Body of pancreas (tissue), 4 donors: ENCODE measurements around the gene ABCA8. TPM values are rescaled to one million over a fixed set of nuclear protein-coding genes. Genes with fewer than 3 reads are reported as not detected.

Source experiments
- ATAC-seq: fragments of 150-250 bp; one replicate; pipeline ENCODE4 v1.9.1; 2016
- DNase-seq, 4 donors: peaks; one replicate each; pipeline ENCODE4 v3.0.0-alpha.2; 2019
- H3K27ac ChIP-seq, 4 donors: fragments of 200-600 bp; sonication (generic); 1 replicate in 3 of 4; 2 replicates in 1 of 4; pipeline versions ENCODE4 v1.5.1 to v1.6.1; 2016 to 2019; ENCODE audit warnings: mild to moderate bottlenecking in 1 of 4, mixed read lengths in 1 of 4, moderate library complexity in 1 of 4
- H3K27me3 ChIP-seq, 2 donors: fragments of 200-600 bp; sonication (generic); one replicate each; pipeline ENCODE4 v1.6.0; 2016; ENCODE audit warnings: mild to moderate bottlenecking in 1 of 2
- H3K36me3 ChIP-seq, 2 donors: fragments of 200-600 bp; sonication (generic); replicated peaks in 1 of 2; 2 replicates each; pipeline ENCODE4 v1.5.1; 2016; ENCODE audit warnings: low read depth in 2 of 2; ENCODE audit not compliant: insufficient read depth in 1 of 2
- H3K4me1 ChIP-seq: fragments of 200-600 bp; sonication (generic); one replicate; pipeline ENCODE4 v1.6.0; 2016
- H3K4me3 ChIP-seq, 2 donors: fragments of 200-600 bp; sonication (generic); 1 replicate in 1 of 2; 2 replicates in 1 of 2; pipeline ENCODE4 v1.5.1; 2016 to 2019
- H3K9me3 ChIP-seq, 3 donors: fragments of 200-600 bp; sonication (generic); 1 replicate in 2 of 3; 2 replicates in 1 of 3; pipeline ENCODE4 v1.5.1; 2016
- CTCF ChIP-seq, 7 experiments: fragments of 450-650 bp in 4 of 7; fragments of 200-600 bp in 3 of 7; sonication (generic) in 3 of 7; IDR thresholded peaks; one replicate each; pipeline ENCODE4 v1.5.1; 2016 to 2019; ENCODE audit warnings: antibody characterized with exemption in 7 of 7
- POLR2A ChIP-seq, 3 donors: fragments of 450-650 bp; IDR thresholded peaks; one replicate each; pipeline ENCODE4 v1.6.1; 2016; ENCODE audit warnings: antibody characterized with exemption in 3 of 3, mild to moderate bottlenecking in 2 of 3
- WGBS, 2 donors: methylation state at CpG; one replicate each; pipeline ENCODE4 v1.1.5; 2017; 5-methylcytosine and 5-hydroxymethylcytosine counted together
- intact Hi-C: fragments of 100-400 bp; cut with DNase I; formaldehyde crosslinking; loops from one replicate; pipeline ENCODE4 v1.15.1; 2023
- total RNA-seq, 2 donors: library from RNA; depleted of rRNA; stranded (reverse); fragments of >200 nt; gene quantifications; one replicate each; pipeline ENCODE4 v1.1.0, GENCODE V29; 2016

ABCA8 gene
- total RNA-seq, 2 donors from 2014 or later: 10.4 to 16.8 TPM

- H3K9me3 ChIP-seq: no peaks in the 10 kb centered on the region
- DNase-seq: no peak
- WGBS, 2 donors: 81 to 89% methylated on average over 1 of the region's 1 CpG
- no peak overlapping the region for H3K27ac ChIP-seq
- no peak for ATAC-seq
- no peak overlapping the region for H3K4me3 ChIP-seq
- no peaks in the 10 kb centered on the region for H3K36me3 ChIP-seq
- TF ChIP-seq CTCF (IDR thresholded peaks at IDR 0.05) (no peak), POLR2A (IDR thresholded peaks at IDR 0.05) (no peak)
- H3K4me1 ChIP-seq: no peaks in the 10 kb centered on the region
- no peaks in the 10 kb centered on the region for H3K27me3 ChIP-seq
- intact Hi-C loops: no loop called here
Measured at GRCh38 chr17:68851890-68852289, 103.3 kb downstream of the ABCA8 start.

- no peaks in the 10 kb centered on the region for H3K27me3 ChIP-seq
- no peak for ATAC-seq
- H3K36me3 ChIP-seq: no peaks in the 10 kb centered on the region
- no peaks in the 10 kb centered on the region for H3K4me1 ChIP-seq
- intact Hi-C loops: no loop called here
- 52 to 55% methylated on average over 2 of the region's 2 CpGs for WGBS, 2 donors
- TF ChIP-seq CTCF (IDR thresholded peaks at IDR 0.05): no peak
- no peak for TF ChIP-seq POLR2A (IDR thresholded peaks at IDR 0.05)
- no peak for DNase-seq
- H3K27ac ChIP-seq: no peak overlapping the region
- no peak overlapping the region for H3K4me3 ChIP-seq
- H3K9me3 ChIP-seq: no peaks in the 10 kb centered on the region
Measured at GRCh38 chr17:68850749-68851510, 104.3 kb downstream of the ABCA8 start.

DNA sequence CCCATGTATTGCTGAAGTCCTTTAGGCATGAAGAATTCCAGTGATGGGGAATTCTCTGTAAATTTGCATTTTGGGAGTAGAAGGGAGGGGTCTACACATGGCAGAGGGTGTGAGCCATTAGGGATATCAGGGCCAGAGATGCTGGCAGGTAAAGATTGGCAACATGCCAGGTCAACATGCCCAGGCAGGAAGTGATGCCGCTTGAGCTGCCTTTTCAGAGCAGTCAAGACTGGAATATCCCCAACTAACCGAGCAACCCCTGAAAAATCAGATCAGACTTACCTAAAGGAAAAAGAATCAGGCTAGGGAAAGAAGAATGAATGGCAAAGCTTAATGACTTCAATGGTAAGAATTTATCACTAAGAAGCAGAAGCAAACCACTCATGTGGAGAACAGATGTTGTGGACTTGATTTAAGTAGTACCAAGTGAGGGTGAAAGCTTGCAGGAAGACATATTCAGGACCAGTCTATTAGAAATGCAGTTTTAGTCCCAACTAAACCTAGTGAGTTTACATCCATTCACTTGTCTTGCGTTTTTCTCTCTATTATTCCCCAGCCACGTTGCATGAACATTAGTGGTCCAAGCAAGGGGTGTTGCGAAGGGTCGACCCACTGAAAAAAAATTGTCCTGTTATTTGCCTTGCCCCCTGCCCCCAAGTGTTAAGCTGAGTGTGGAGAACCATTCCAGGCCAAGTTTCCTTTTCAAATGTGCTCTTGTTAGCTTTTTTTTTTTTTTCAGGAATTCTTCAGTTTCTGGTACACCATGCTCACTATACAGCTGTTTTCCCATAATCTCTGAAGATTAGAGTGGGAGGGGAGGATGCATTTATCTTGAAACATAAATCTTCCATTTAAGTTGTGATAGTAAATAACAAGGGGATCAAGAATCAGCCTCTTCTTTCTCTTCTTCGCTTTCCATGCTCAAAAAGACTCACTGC is 105.2 kb downstream of the ABCA8 start:
- no peak for TF ChIP-seq POLR2A (IDR thresholded peaks at IDR 0.05)
- TF ChIP-seq CTCF (IDR thresholded peaks at IDR 0.05): no peak
- no peak overlapping the region for H3K27ac ChIP-seq
- no peak for ATAC-seq
- H3K9me3 ChIP-seq: no peaks in the 10 kb centered on the region
- no peak for DNase-seq
- no peaks in the 10 kb centered on the region for H3K4me1 ChIP-seq
- H3K4me3 ChIP-seq: no peak overlapping the region
- H3K36me3 ChIP-seq: no peaks in the 10 kb centered on the region
- H3K27me3 ChIP-seq: no peaks in the 10 kb centered on the region
- 74 to 86% methylated on average over 7 of the region's 7 CpGs for WGBS, 2 donors
- intact Hi-C loops: no loop called here

DNA sequence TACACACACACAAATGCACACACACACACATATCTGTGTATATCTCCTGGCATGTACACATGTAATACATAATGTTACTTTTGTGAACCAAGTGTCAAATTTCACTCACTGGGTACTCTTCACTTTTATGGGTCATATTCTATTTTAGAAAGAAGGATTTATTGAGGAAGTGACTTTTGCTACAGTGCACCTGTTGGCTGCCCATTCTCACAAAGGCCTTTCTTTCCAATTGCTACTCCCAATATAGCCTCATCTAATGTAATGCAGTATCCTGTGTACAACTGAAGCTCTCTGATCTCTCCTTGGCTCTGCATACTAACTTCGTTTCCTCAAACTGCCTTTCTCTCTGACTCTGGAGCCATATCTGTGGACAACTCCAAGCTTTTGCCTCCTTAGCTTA is 107.5 kb downstream of the ABCA8 start:
- intact Hi-C loops: no loop called here
- no peak overlapping the region for H3K27ac ChIP-seq
- no peak for ATAC-seq
- H3K4me3 ChIP-seq: no peak overlapping the region
- no peaks in the 10 kb centered on the region for H3K27me3 ChIP-seq
- no peaks in the 10 kb centered on the region for H3K36me3 ChIP-seq
- no peaks in the 10 kb centered on the region for H3K4me1 ChIP-seq
- H3K9me3 ChIP-seq: no peaks in the 10 kb centered on the region
- DNase-seq: no peak
- WGBS, 2 donors: 50 to 63% methylated on average over 1 of the region's 1 CpG
- TF ChIP-seq CTCF (IDR thresholded peaks at IDR 0.05) (no peak), POLR2A (IDR thresholded peaks at IDR 0.05) (no peak)
